Peyer's patch (tissue), 4 donors: Measurements from ENCODE around the gene GSTM4. TPM values are rescaled to one million over a fixed set of nuclear protein-coding genes. Genes with fewer than 3 reads are reported as not detected.

ENCODE experiments used
- DNase-seq, 3 donors: peaks; one replicate each; pipeline ENCODE4 v3.0.0-alpha.2; 2017 to 2019
- H3K27ac ChIP-seq, 4 donors: fragments of 200-600 bp; sonication (generic); one replicate each; pipeline ENCODE4 v1.5.1; 2016 to 2019
- H3K27me3 ChIP-seq, 2 donors: fragments of 200-600 bp; sonication (generic); one replicate each; pipeline ENCODE4 v1.5.1; 2019
- H3K36me3 ChIP-seq, 3 donors: fragments of 200-600 bp; sonication (generic); one replicate each; pipeline ENCODE4 v1.5.1; 2016 to 2019
- H3K4me1 ChIP-seq, 4 donors: fragments of 200-600 bp; sonication (generic); one replicate each; pipeline ENCODE4 v1.5.1; 2016 to 2019
- H3K4me3 ChIP-seq, 4 donors: fragments of 200-600 bp; sonication (generic); 1 replicate in 3 of 4; 2 replicates in 1 of 4; pipeline ENCODE4 v1.5.1; 2016 to 2019; ENCODE audit warnings: mild to moderate bottlenecking in 1 of 4
- H3K9me3 ChIP-seq, 4 donors: fragments of 200-600 bp; sonication (generic); one replicate each; pipeline ENCODE4 v1.5.1; 2016 to 2019; ENCODE audit warnings: mild to moderate bottlenecking in 1 of 4
- POLR2A ChIP-seq, 2 donors: fragments of 450-650 bp; IDR thresholded peaks; one replicate each; pipeline ENCODE4 v1.5.1; 2017; ENCODE audit warnings: antibody characterized with exemption in 2 of 2, mild to moderate bottlenecking in 2 of 2, moderate library complexity in 2 of 2
- total RNA-seq, 4 donors: library from RNA; depleted of rRNA; stranded (reverse); fragments of >200 nt; gene quantifications; one replicate each; pipeline ENCODE4 v1.1.0, GENCODE V29; 2016
- TF ChIP-seq, protein P1 (sequence below), 6 experiments: fragments of 450-650 bp in 4 of 6; fragments of 200-600 bp in 2 of 6; sonication (generic) in 1 of 6; IDR thresholded peaks; one replicate each; pipeline ENCODE4 v1.5.1; 2017 to 2019; ENCODE audit warnings: antibody characterized with exemption in 6 of 6, mild to moderate bottlenecking in 3 of 6, moderate library complexity in 1 of 6

GSTM4 gene
- total RNA-seq, 4 donors from 2014 or later = 76.7 to 276 (median 228) TPM

DNA sequence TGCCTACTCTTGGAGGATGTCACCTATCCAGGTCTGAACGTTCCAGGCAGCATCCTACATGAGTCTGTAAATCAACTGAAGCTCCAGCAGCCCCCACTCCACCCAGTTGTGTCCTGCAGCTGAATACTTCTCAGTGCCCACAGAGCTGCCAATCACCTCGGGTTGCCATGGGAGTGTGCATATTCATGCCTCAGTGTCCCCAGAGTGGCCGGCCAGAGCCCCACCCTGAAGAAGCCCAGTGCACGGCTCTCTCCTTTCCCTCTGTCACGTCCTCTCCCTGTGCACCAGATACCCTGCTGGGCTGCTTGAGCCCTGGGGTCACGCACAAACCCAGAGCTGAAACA lies 16.1 kb upstream of the GSTM4 start:
- Histone ChIP-seq H3K36me3 (no peaks in the 10 kb centered on the region), H3K27me3 (no peaks in the 10 kb centered on the region), H3K4me1 (peaks cover 0 to 22% (median 7%) of the 10 kb centered on the region in 4 donors), H3K27ac (no peak overlapping the region), H3K9me3 (no peaks in the 10 kb centered on the region), H3K4me3 (no peak overlapping the region)
- DNase-seq = peak in 2 of 3 donors; percentile 47 to 49
- TF ChIP-seq, protein P1, sequence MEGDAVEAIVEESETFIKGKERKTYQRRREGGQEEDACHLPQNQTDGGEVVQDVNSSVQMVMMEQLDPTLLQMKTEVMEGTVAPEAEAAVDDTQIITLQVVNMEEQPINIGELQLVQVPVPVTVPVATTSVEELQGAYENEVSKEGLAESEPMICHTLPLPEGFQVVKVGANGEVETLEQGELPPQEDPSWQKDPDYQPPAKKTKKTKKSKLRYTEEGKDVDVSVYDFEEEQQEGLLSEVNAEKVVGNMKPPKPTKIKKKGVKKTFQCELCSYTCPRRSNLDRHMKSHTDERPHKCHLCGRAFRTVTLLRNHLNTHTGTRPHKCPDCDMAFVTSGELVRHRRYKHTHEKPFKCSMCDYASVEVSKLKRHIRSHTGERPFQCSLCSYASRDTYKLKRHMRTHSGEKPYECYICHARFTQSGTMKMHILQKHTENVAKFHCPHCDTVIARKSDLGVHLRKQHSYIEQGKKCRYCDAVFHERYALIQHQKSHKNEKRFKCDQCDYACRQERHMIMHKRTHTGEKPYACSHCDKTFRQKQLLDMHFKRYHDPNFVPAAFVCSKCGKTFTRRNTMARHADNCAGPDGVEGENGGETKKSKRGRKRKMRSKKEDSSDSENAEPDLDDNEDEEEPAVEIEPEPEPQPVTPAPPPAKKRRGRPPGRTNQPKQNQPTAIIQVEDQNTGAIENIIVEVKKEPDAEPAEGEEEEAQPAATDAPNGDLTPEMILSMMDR (IDR thresholded peaks at IDR 0.05) = no peak
- no peak for TF ChIP-seq POLR2A (IDR thresholded peaks at IDR 0.05)

DNA sequence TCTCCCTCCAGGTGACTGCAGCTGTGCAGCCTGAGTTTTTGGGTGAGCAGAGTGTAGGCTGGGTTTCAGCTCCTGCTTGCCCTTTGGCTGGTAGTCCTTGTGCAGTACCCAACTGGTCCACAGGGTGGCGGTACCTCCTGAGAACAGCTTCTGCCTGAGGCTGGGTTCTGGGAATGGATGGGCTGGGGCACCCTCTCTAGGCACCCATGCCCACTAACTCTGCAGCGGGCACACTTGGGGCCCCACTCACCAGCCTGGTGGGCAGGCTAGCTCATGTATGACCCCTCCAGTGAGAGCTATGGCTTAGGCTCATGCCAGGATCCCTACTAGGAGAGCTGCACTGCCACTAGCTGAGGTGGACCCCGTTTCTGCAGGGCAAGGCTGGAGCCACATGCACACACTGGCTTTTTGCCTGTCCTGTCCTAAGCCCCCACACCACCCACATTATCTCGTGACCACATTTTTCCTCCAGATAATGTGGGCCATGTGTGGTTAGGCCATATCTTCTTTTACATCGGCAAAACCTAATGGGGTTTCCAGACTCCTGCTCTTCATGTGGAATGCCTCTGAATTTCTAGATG lies 15.5 kb upstream of the GSTM4 start:
- H3K4me1 ChIP-seq = peaks cover 0 to 22% (median 7%) of the 10 kb centered on the region in 4 donors

DNA sequence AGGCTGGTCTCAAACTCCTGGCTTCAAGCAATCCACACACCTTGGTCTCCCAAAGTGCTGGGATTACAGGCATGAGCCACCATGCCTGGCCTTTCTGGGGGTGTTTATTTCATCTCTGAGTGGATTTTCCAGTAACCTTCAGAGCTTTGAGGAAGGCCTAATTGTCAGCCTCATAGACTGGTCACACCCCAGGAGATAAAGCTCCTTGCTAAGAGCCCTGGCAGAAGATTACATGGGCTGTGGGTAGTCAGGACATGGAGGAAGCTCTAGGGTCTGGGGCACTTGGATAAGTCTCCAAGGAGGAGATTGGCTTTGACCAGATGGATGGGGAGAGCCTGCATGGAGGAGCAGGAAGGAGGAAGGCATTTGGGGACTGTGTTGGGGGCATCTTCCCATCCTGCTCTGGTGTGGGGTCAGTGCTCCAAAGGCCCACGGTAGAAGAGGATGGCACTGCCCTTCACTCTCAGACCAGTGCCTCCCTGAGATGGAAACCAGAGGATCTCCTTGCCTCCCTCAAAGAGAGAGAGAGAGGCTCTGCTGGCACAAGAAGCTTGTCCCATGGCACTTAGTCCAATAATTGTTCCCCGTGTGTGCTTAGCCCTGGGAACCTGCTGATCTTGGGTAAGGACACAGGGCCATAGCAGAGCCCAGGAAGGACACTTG lies 14.7 kb upstream of the GSTM4 start:
- no peaks in the 10 kb centered on the region for H3K9me3 ChIP-seq
- H3K27me3 ChIP-seq = no peaks in the 10 kb centered on the region
- H3K4me1 ChIP-seq = peaks cover 0 to 18% (median 5%) of the 10 kb centered on the region in 4 donors
- H3K36me3 ChIP-seq = no peaks in the 10 kb centered on the region
- TF ChIP-seq, protein P1 (IDR thresholded peaks at IDR 0.05) = no peak
- no peak for TF ChIP-seq POLR2A (IDR thresholded peaks at IDR 0.05)
- no peak overlapping the region for H3K27ac ChIP-seq
- peak in 1 of 3 donors; percentile 21 for DNase-seq
- no peak overlapping the region for H3K4me3 ChIP-seq

More for the DNA sequence above, 15.5 kb upstream of the GSTM4 start:
- no peak overlapping the region for H3K27ac ChIP-seq
- H3K27me3 ChIP-seq = no peaks in the 10 kb centered on the region
- H3K4me3 ChIP-seq = no peak overlapping the region
- no peaks in the 10 kb centered on the region for H3K9me3 ChIP-seq
- peak; percentile 91 to 97 (median 93) for DNase-seq
- H3K36me3 ChIP-seq = no peaks in the 10 kb centered on the region
- TF ChIP-seq POLR2A (IDR thresholded peaks at IDR 0.05) = no peak
- TF ChIP-seq, protein P1 (IDR thresholded peaks at IDR 0.05) = peak; percentile 83 to 97 (median 91)

DNA sequence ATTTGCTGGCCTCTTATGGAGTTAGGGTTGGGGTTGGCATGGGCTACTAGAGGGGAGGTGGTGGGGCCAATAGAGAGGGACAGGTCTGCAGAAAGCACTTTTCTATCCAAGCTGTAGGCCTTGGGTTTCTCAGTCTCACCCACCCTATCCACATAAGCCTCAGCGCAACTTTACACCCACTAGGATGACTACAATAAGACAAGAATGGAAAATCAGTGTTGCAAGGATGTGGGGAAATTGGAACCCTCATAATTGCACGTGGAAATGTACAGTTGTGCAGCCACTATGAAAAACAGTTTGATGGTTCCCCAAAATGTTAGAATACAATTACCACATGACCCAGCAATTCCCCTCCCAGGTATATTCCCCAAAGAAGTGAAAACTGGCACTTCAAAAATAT lies 14.0 kb upstream of the GSTM4 start:
- H3K4me3 ChIP-seq = no peak overlapping the region
- TF ChIP-seq POLR2A (IDR thresholded peaks at IDR 0.05) = no peak
- TF ChIP-seq, protein P1 (IDR thresholded peaks at IDR 0.05) = no peak
- no peaks in the 10 kb centered on the region for H3K27me3 ChIP-seq
- no peak for DNase-seq
- no peaks in the 10 kb centered on the region for H3K9me3 ChIP-seq
- H3K27ac ChIP-seq = no peak overlapping the region
- peaks cover 0 to 12% (median 4%) of the 10 kb centered on the region in 4 donors for H3K4me1 ChIP-seq
- no peaks in the 10 kb centered on the region for H3K36me3 ChIP-seq

DNA sequence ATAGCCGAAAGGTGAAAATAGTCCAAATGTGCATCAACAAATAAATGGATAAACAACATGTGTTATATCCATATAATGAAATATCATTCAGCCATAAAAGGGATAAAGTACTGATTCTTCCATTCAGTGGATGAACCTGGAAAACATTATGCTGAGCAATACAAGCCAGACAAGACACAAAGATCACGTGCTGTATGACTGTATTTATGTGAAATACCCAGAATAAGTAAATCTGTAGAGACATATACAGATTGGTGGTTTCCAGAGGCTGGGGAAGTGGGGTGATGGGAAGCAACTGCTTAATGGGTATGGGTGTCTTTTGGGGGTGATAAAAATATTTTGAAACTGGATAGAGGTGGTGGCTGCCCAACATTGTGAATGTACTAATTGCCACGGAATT lies 13.3 kb upstream of the GSTM4 start:
- H3K9me3 ChIP-seq = no peaks in the 10 kb centered on the region
- H3K36me3 ChIP-seq = no peaks in the 10 kb centered on the region
- no peak overlapping the region for H3K27ac ChIP-seq
- DNase-seq = no peak
- TF ChIP-seq, protein P1 (IDR thresholded peaks at IDR 0.05) = no peak
- TF ChIP-seq POLR2A (IDR thresholded peaks at IDR 0.05) = no peak
- H3K4me1 ChIP-seq = peaks cover 0 to 9% (median 4%) of the 10 kb centered on the region in 4 donors
- H3K27me3 ChIP-seq = no peaks in the 10 kb centered on the region
- no peak overlapping the region for H3K4me3 ChIP-seq
